PFSK-1 (cell line): ENCODE data around the gene HSD17B4.

Experiments used
- FOXP2 ChIP-seq: optimal IDR thresholded peaks from 2 replicates; pipeline ENCODE3; 2011; ENCODE audit warnings: borderline replicate concordance, control low read depth, inconsistent platforms; ENCODE audit not compliant: insufficient read depth; ENCODE audit errors: extremely low read length, extremely low read depth
- POLR2AphosphoS5 ChIP-seq: IDR thresholded peaks from 2 replicates; pipeline ENCODE4 v1.6.1; 2012; ENCODE audit warnings: low read depth, mild to moderate bottlenecking, control low read depth, low read length, moderate library complexity
- REST ChIP-seq, 2 experiments: IDR thresholded peaks; 2 replicates each; pipeline versions ENCODE4 v1.6.1 to v1.8.0; 2011 to 2012; ENCODE audit warnings: low read depth in 2 of 2, low read length in 2 of 2, control low read depth in 1 of 2, inconsistent platforms in 1 of 2, mild to moderate bottlenecking in 1 of 2, moderate library complexity in 1 of 2; ENCODE audit not compliant: insufficient read depth in 1 of 2
- SIN3A ChIP-seq: IDR thresholded peaks from 2 replicates; pipeline ENCODE4 v1.6.1; 2012; ENCODE audit warnings: mild to moderate bottlenecking, low read length, moderate library complexity, borderline replicate concordance; ENCODE audit not compliant: insufficient read depth
- TAF1 ChIP-seq: IDR thresholded peaks from 2 replicates; pipeline ENCODE4 v1.6.1; 2012; ENCODE audit warnings: low read length, control low read depth, borderline replicate concordance; ENCODE audit not compliant: insufficient read depth

- TF ChIP-seq TAF1, result no peak
- no peak for TF ChIP-seq POLR2AphosphoS5
- TF ChIP-seq REST (IDR thresholded peaks at IDR 0.05; ENCODE audit: insufficient read depth in 1 of 2, low read depth in 2 of 2, low read length in 2 of 2), result no peak
- no peak for TF ChIP-seq SIN3A
- no peak for TF ChIP-seq FOXP2
Measured at GRCh38 chr5:119476341-119476740, 24.0 kb downstream of the HSD17B4 start.
